Stimulated activated CD4-positive, alpha-beta T cell treated with anti-CD3 and anti-CD28 coated beads, Interleukin-15, amount 100 ng/mL, for 48 hours (primary cell): Measurements from ENCODE around the gene RARS2.
"Not testable (repeated sequence)": the region's sequence is repeated elsewhere in the genome, so short reads cannot be mapped to it uniquely, and the experiment has no call there.

Experiments used
- DNase-seq, 2 donors: peaks; one replicate each; pipeline ENCODE4 v3.0.0-alpha.2; 2020; ENCODE audit warnings: low read depth in 2 of 2

The RARS2 gene

GRCh38 chr6:87501809-87502572 lies 87.8 kb downstream of the RARS2 start:
- no peak for DNase-seq

- DNase-seq, result no peak
These were observed 91.7 kb downstream of the RARS2 start for GRCh38 chr6:87498048-87498447.

- no peak for DNase-seq
These were observed 94.9 kb downstream of the RARS2 start for GRCh38 chr6:87494761-87495422.

GRCh38 chr6:87489326-87489725 lies 100.5 kb downstream of the RARS2 start:
- not testable (repeated sequence) for DNase-seq

- no peak for DNase-seq
These were observed 102.2 kb downstream of the RARS2 start for GRCh38 chr6:87487555-87487954.

DNA sequence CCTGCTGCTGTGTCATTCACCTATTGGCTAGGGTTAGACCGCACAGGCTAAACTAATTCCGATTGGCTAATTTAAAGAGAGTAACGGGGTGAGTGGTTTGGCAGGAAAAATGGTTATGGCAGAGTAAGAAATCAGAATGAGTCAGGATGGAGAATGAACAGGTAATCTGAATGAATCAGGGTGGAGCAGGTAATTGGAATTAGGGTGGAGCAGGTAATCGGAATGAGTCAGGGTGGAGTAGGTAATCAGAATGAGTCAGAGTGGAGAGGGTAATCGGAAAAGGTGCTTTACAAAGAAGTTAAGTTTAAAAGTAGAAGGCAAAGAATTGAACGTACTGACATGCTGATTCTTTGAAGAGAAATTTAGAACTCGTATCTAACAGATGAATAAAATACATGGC lies 105.3 kb downstream of the RARS2 start:
- DNase-seq, result no peak

- no peak for DNase-seq
These were observed 105.9 kb downstream of the RARS2 start for GRCh38 chr6:87483929-87484328.

GRCh38 chr6:87482366-87482765 lies 107.4 kb downstream of the RARS2 start:
- DNase-seq, result no peak

GRCh38 chr6:87481931-87482330 lies 107.9 kb downstream of the RARS2 start:
- DNase-seq, result no peak

DNA sequence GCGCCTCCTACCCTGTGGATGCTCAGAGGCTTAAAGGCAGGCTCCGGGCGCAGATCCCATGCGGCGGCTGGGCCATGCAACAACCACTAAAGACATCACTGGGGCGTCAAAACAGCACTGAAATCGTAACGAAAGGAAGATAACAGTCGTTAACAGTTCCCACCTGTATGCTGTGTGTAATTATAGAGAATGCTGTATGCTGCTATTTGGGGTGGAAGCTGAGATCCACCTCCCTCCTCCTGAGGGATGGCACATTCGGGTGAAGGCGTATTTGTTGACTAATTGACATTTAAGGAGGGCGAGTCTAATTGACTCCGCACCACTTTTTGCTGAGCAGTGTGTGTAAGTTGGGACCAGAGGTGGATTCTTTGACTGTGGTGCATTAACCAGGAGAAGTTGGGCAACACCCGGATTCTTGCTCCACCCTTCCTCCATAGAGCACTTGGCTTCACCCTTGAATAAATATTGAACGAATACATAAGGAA lies 116.3 kb downstream of the RARS2 start:
- peak; percentile 33 to 39 for DNase-seq

DNA sequence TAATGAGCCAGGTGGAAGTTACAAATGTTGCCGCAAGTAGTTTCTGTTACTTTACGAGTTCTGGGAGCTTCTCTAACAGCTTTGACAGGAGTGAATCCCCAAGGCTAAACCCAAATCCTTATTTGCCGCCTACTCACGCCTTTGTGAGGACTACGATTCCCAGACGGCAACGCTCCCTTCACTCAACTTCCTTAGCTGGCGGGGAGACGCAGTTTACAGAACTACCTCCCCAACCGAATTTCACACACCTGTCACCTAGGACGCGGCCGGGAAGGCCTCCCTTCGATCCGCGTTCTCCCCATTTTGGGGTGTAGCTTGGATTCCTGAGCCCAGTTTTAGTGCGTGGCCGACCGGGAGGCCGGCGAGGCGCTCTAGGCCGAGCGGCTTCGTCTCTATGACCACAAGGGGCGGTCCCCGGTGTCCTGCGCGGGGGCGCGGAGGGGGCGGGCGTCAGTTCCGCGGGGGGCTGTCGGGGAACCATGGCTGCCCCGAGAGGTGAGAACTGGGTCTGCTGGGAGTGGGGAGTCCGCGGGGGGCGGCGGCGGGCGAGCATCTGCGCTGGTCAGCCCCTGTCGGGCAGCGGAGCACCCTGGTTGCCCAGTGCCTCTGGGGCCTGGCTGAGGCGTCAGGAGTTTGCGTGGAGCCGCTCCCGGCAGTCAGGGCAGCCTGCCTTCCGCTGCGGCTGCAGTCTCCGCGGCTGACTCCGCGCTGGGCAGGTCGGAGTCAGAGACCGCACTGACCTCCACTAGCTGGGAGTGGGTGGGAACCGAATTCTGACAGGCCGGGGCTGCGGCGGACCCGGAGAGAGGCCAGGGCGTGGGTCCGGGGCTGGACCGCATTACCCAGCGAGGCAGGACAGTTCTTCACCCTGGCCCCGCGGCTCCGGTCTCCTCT lies 117.0 kb downstream of the RARS2 start, which contains the start of gene SLC35A1:
Gene SLC35A1 (plus strand): TSS at position 450 of the 894 bp plus-strand sequence. CDS start 30 bp downstream, at position 480.
- DNase-seq, result peak; percentile 67 to 76

- no peak for DNase-seq
These were observed 124.7 kb downstream of the RARS2 start for GRCh38 chr6:87465051-87465450.
